NCI-H2081 (cell line): Measurements from ENCODE around the gene KCTD16.

ENCODE experiments used
- DNase-seq, 2 experiments: peaks; one replicate each; lab custom pipeline; 2025; lab: John Stamatoyannopoulos, UW

The KCTD16 gene

DNA sequence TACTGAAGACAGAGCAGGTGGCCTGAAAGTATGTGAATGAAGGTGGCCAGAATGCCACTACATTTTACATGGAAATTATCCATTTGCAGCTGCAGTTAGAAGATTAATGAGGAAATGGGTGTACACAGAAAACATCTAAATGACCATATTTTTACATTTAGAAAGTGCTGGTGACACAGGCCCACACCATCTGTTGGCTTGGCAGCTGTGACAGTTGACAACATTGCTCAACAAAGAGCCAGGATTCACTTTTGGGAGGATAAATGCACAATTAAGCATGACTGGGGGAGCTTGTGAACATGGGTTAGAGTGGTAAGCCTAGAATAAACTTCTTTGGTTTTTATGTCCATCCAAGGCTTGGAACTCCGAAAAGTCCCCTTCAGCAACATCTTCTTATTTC lies 360.5 kb downstream of the KCTD16 start:
- DNase-seq = no peak
